Colonic mucosa (tissue), 4 donors: ENCODE results near the gene OR4B1. TPM values are rescaled to one million over a fixed set of nuclear protein-coding genes. Genes with fewer than 3 reads are reported as not detected.
A peak's percentile ranks its signal among the peaks of the same experiment; 100 is the strongest.

Experiments used
- DNase-seq: peaks from one replicate; pipeline ENCODE4 v3.0.0-alpha.2; 2020
- H3K27ac ChIP-seq: fragments of 200-600 bp; one replicate; pipeline ENCODE4 v1.8.0; 2021
- H3K27me3 ChIP-seq: fragments of 200-600 bp; one replicate; pipeline ENCODE4 v1.8.0; 2021
- H3K36me3 ChIP-seq: fragments of 200-600 bp; one replicate; pipeline ENCODE4 v1.8.0; 2021
- H3K4me1 ChIP-seq: fragments of 200-600 bp; one replicate; pipeline ENCODE4 v1.8.0; 2021; ENCODE audit warnings: mild to moderate bottlenecking
- H3K4me3 ChIP-seq: fragments of 200-600 bp; one replicate; pipeline ENCODE4 v1.8.0; 2021
- H3K9ac ChIP-seq, 2 donors: one replicate each; pipeline ENCODE4 v1.7.0; 2013; ENCODE audit warnings: control low read depth in 2 of 2, low read depth in 2 of 2, low read length in 2 of 2
- H3K9me3 ChIP-seq: fragments of 200-600 bp; one replicate; pipeline ENCODE4 v1.8.0; 2021
- intact Hi-C: fragments of 100-400 bp; cut with DNase I; formaldehyde crosslinking; loops from one replicate; pipeline ENCODE4 v1.14.1; 2022
- total RNA-seq, 2 donors: library from RNA; stranded (reverse); fragmentation: NEBNext Ultra II Directional in 1 of 2; extraction: Animal tissue kit (Norgen Biotek cat#: 25700) in 1 of 2; gene quantifications; one replicate each; pipeline ENCODE4 v1.2.1, GENCODE V29; 2021
- TF ChIP-seq, protein P1 (sequence below): fragments of 200-600 bp; IDR thresholded peaks from one replicate; pipeline ENCODE4 v1.8.0; 2022; ENCODE audit warnings: antibody characterized with exemption, mild to moderate bottlenecking
- donor health status: healthy.
- donor health status: DM: no; HTN: no; CAD: no.
- donor health status: DM: no; HTN: no; CAD: no.

Gene OR4B1
- total RNA-seq, 2 donors from 2014 or later, result not detected

DNA sequence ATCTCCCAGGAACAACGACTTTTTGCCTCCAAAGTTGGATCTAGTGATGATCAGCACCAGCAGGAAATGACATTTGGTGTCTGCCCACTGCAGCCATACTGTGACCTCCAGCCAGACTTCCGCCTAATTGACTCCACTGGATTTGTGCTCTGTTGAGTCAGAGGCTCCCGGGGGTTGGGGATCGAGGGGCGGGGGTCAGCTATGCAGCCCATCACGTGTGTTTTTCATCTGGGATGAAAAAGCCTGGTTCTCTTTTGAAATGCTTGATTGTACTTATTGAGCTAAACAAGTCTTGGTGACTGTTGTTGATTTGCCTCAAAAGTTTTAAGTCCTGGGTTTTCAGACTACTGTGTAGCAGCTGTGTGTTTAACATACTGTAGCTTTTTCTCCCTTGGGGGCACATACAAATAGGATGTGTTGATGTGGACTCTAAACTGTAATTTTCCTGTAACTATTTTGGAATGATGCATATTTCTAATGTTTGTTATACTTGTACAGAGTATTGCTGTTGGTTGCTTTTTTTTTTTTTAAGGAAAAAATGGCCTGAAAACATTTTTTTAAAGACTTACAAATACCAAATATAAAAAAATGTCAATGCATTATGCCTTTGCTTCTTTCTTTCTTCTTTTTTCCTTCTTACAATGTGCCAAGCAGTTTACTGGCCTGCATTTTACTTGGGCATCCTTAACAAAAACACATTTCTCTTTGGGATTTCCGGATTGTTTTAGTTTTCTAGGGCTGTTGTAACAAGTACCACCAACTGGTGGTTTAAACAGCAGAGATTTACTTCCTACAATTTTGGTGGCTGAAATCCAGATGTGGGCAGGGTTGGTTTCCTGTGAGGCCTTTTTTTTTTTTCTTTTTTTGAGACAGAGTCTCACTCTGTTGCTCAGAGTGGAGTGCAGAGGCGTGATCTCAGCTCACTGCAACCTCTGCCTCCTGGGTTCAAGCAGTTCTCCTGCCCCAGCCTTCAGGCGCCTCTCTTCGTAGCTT lies 46.1 kb upstream of the OR4B1 start:
- intact Hi-C loops, result no loop called here
- H3K4me1 ChIP-seq, result no peaks in the 10 kb centered on the region

DNA sequence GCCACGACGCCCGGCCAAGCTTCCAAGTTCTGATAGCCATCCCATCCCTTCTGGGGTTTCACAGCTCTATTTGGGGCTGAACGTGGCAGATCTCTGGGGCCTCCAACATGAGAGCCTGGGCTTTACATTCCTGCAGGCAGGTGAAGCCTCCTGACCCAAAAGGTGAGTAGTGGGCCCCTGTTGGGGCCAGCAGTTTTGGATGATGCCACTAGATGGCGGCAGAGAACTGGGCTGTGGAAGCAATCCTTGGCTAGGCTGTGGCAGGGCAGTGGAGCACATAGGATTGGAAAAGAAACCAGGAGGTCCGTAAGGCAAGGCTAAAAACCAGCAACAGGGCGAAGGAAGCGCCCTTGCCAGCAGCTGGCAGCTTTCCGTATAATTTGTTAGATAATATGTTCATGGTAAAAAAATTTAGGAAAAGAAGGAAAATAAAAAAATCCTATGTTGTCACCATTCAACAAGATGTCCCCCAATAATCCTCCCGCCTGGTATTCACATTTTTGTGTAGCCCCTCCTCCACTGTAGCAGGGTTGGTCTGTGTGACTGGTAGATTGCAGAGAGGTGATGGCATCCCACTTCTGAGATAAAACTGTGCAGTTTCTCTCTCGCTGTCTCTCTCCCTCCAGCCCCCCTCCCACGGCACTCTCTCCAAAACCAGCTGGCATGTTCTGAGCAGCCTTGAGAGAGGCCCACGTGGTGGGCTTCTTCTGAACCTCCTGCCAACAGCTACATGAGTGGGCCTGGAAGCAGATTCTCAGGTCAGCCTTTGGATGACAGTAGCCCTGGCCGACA lies 43.6 kb upstream of the OR4B1 start:
- H3K4me3 ChIP-seq, result no peak overlapping the region
- H3K9ac ChIP-seq, result no peak overlapping the region
- peak; percentile 56 for DNase-seq
- intact Hi-C loops, result no loop called here
- H3K9me3 ChIP-seq, result no peaks in the 10 kb centered on the region
- TF ChIP-seq, protein P1, sequence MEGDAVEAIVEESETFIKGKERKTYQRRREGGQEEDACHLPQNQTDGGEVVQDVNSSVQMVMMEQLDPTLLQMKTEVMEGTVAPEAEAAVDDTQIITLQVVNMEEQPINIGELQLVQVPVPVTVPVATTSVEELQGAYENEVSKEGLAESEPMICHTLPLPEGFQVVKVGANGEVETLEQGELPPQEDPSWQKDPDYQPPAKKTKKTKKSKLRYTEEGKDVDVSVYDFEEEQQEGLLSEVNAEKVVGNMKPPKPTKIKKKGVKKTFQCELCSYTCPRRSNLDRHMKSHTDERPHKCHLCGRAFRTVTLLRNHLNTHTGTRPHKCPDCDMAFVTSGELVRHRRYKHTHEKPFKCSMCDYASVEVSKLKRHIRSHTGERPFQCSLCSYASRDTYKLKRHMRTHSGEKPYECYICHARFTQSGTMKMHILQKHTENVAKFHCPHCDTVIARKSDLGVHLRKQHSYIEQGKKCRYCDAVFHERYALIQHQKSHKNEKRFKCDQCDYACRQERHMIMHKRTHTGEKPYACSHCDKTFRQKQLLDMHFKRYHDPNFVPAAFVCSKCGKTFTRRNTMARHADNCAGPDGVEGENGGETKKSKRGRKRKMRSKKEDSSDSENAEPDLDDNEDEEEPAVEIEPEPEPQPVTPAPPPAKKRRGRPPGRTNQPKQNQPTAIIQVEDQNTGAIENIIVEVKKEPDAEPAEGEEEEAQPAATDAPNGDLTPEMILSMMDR, result peak; percentile 83
- no peak overlapping the region for H3K27ac ChIP-seq
- H3K36me3 ChIP-seq, result no peaks in the 10 kb centered on the region
- no peaks in the 10 kb centered on the region for H3K4me1 ChIP-seq
- no peaks in the 10 kb centered on the region for H3K27me3 ChIP-seq

More for the DNA sequence above, 46.1 kb upstream of the OR4B1 start:
- H3K9ac ChIP-seq, result no peak overlapping the region
- DNase-seq, result no peak
- no peaks in the 10 kb centered on the region for H3K9me3 ChIP-seq
- TF ChIP-seq, protein P1, result no peak
- H3K4me3 ChIP-seq, result no peak overlapping the region
- H3K36me3 ChIP-seq, result no peaks in the 10 kb centered on the region
- H3K27ac ChIP-seq, result no peak overlapping the region
- H3K27me3 ChIP-seq, result no peaks in the 10 kb centered on the region

DNA sequence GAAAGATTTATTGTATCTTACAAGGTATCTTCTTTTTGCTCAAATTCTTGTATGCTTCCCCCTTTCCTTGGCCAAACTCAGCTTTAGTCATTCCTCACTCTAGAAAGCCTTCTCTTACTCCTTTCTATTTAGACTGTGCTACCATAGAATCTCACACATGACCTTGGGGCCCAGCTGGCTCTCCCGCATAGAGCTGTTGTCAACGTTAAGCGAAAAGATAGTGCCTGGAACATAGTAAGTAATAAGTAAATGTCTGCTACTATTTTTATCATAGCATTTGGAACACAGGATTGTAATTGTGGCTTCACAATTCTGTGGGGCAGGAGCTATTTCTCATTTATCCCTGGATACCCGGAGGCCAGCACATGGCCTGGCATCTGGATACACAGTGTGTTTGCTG lies 38.9 kb upstream of the OR4B1 start:
- Histone ChIP-seq H3K36me3 (no peaks in the 10 kb centered on the region), H3K4me1 (no peaks in the 10 kb centered on the region), H3K9ac (no peak overlapping the region), H3K27ac (no peak overlapping the region), H3K4me3 (no peak overlapping the region), H3K27me3 (no peaks in the 10 kb centered on the region), H3K9me3 (no peaks in the 10 kb centered on the region)
- no peak for DNase-seq
- TF ChIP-seq, protein P1, result no peak
- intact Hi-C loops, result no loop called here

DNA sequence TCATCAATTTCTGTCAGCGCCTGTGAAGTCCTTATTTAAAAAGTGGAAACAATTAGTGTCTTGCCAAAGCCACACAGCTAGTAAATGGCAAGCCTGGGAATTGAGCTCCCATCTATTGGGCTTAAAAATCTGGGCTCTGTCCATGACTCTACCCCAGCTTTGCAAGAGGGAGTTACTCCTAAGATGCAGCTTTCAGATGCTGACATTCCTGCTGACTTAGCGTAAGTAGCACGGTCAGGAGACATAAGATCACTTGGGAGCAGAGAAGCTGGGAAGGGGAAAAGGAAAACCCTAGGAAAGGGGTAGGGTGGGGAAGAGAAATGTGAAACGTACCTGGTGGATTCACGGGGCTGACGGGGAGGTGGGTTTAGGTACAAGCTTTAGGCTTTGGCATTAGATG lies 36.0 kb upstream of the OR4B1 start:
- Histone ChIP-seq H3K27ac (no peak overlapping the region), H3K4me1 (no peaks in the 10 kb centered on the region), H3K9me3 (no peaks in the 10 kb centered on the region), H3K36me3 (no peaks in the 10 kb centered on the region), H3K27me3 (no peaks in the 10 kb centered on the region), H3K4me3 (no peak overlapping the region), H3K9ac (no peak overlapping the region)
- intact Hi-C loops, result no loop called here
- TF ChIP-seq, protein P1, result no peak
- DNase-seq, result no peak

DNA sequence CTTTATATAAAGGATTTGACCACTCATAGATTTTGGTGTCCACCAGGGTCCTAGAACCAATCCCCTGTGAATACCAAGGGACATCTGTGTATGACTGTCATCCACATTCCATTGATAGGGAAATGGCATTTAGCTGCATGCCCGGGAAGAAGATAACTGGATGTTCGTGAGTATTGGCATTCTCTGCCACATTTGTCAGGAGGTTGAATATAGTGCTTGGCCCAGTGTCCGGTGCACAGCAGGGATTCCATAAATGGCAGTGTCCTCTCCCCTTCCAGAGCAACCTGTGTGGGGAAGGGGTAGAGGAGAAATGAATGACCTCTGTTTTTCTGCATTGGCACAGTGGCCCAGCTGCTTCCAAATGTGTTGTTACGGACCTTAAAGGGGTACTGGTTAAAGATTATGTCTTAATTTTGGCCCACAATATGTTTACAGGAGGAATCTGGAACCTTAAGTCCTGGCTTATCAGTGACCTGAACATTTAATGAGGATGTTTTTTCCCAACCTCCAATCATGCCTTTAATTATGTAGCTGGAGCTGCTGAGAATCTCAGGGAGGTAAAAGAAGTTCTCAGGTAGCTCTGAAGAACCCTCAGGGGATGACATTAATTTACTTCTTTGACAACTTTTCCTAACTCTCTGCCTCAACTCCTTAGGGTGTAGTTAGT lies 33.6 kb upstream of the OR4B1 start:
- Histone ChIP-seq H3K4me1 (no peaks in the 10 kb centered on the region), H3K27me3 (no peaks in the 10 kb centered on the region), H3K4me3 (no peak overlapping the region), H3K27ac (no peak overlapping the region), H3K9ac (no peak overlapping the region), H3K9me3 (no peaks in the 10 kb centered on the region), H3K36me3 (no peaks in the 10 kb centered on the region)
- no peak for DNase-seq
- TF ChIP-seq, protein P1, result no peak
- intact Hi-C loops, result no loop called here
